Upper lobe of right lung (tissue), 1 donor: ENCODE data around the gene ZNF777. TPM values are rescaled to one million over a fixed set of nuclear protein-coding genes. Genes with fewer than 3 reads are reported as not detected.

Experiments
- ATAC-seq: fragments of 200-7000 bp; cut with Tn5 transposase; one replicate; pipeline ENCODE4 v1.9.1; 2020; ENCODE audit warnings: mild to moderate bottlenecking, moderate library complexity
- DNase-seq: peaks from one replicate; pipeline ENCODE4 v3.0.0-alpha.2; 2020
- H3K27ac ChIP-seq: fragments of 200-600 bp; one replicate; pipeline ENCODE4 v1.8.0; 2022
- H3K27me3 ChIP-seq: fragments of 200-600 bp; one replicate; pipeline ENCODE4 v1.8.0; 2022; ENCODE audit warnings: mild to moderate bottlenecking
- H3K36me3 ChIP-seq: fragments of 200-600 bp; one replicate; pipeline ENCODE4 v1.8.0; 2022
- H3K4me1 ChIP-seq: fragments of 200-600 bp; one replicate; pipeline ENCODE4 v1.8.0; 2022
- H3K4me3 ChIP-seq: fragments of 200-600 bp; one replicate; pipeline ENCODE4 v1.8.0; 2022; ENCODE audit warnings: mild to moderate bottlenecking
- H3K9me3 ChIP-seq: fragments of 200-600 bp; one replicate; pipeline ENCODE4 v1.8.0; 2022
- CTCF ChIP-seq: fragments of 200-600 bp; IDR thresholded peaks from one replicate; pipeline ENCODE4 v1.8.0; 2022; ENCODE audit warnings: antibody characterized with exemption
- intact Hi-C: fragments of 100-400 bp; cut with DNase I; formaldehyde crosslinking; loops from one replicate; pipeline ENCODE4 v1.11.0; 2022
- total RNA-seq: library from RNA; stranded (reverse); fragmentation: NEBNext Ultra II Directional; extraction: Animal tissue kit (Norgen Biotek cat#: 25700); gene quantifications from one replicate; pipeline ENCODE4 v1.2.1, GENCODE V29; 2021
- donor health status: DM: no; HTN: yes; CAD: no; lungs with severe emphysema.

ZNF777 gene
- total RNA-seq, 1 donor from 2014 or later: 11.3 TPM

GRCh38 chr7:149475121-149476045, 14.5 kb upstream of the ZNF777 start:
- TF ChIP-seq CTCF: no peak
- H3K27ac ChIP-seq: no peak overlapping the region
- H3K36me3 ChIP-seq: peaks cover 55% of the 10 kb centered on the region
- no peaks in the 10 kb centered on the region for H3K27me3 ChIP-seq
- H3K4me3 ChIP-seq: no peak overlapping the region
- ATAC-seq (no peak), DNase-seq (no peak)
- intact Hi-C loops: no loop called here
- H3K9me3 ChIP-seq: no peaks in the 10 kb centered on the region
- no peaks in the 10 kb centered on the region for H3K4me1 ChIP-seq

- Histone ChIP-seq H3K4me3 (no peak overlapping the region), H3K27ac (no peak overlapping the region), H3K36me3 (peaks cover 48% of the 10 kb centered on the region), H3K27me3 (no peaks in the 10 kb centered on the region), H3K9me3 (no peaks in the 10 kb centered on the region), H3K4me1 (no peaks in the 10 kb centered on the region)
- ATAC-seq (peak; percentile 7), DNase-seq (no peak)
- no peak for TF ChIP-seq CTCF
- intact Hi-C loops: no loop called here
Observed at GRCh38 chr7:149474309-149475120, 13.7 kb upstream of the ZNF777 start.

GRCh38 chr7:149473251-149473650, 12.4 kb upstream of the ZNF777 start:
- TF ChIP-seq CTCF: no peak
- Histone ChIP-seq H3K4me3 (no peak overlapping the region), H3K36me3 (peaks cover 47% of the 10 kb centered on the region), H3K27me3 (no peaks in the 10 kb centered on the region), H3K9me3 (no peaks in the 10 kb centered on the region), H3K4me1 (no peaks in the 10 kb centered on the region), H3K27ac (no peak overlapping the region)
- ATAC-seq (no peak), DNase-seq (no peak)
- intact Hi-C loops: no loop called here

GRCh38 chr7:149471289-149471953, 10.6 kb upstream of the ZNF777 start:
- intact Hi-C loops: no loop called here

More at GRCh38 chr7:149471289-149471953, 10.6 kb upstream of the ZNF777 start:
- ATAC-seq (no peak), DNase-seq (no peak)
- Histone ChIP-seq H3K4me1 (no peaks in the 10 kb centered on the region), H3K4me3 (no peak overlapping the region), H3K36me3 (peaks cover 36% of the 10 kb centered on the region), H3K27me3 (no peaks in the 10 kb centered on the region), H3K27ac (no peak overlapping the region), H3K9me3 (no peaks in the 10 kb centered on the region)
- no peak for TF ChIP-seq CTCF
